Forelimb muscle (tissue), 1 donor: ENCODE data around the gene NXPH3. TPM values are rescaled to one million over a fixed set of nuclear protein-coding genes. Genes with fewer than 3 reads are reported as not detected.
"Not testable (repeated sequence)": the region's sequence is repeated elsewhere in the genome, so short reads cannot be mapped to it uniquely, and the experiment has no call there.

Source experiments
- DNase-seq: peaks from one replicate; pipeline ENCODE4 v3.0.0-alpha.2; 2013; ENCODE audit warnings: low read depth
- polyA plus RNA-seq: library from polyadenylated mRNA; unstranded; fragments of 120-200 nt; gene quantifications from one replicate; pipeline ENCODE4 v1.2.1, GENCODE V29; 2013; ENCODE audit not compliant: insufficient read length

Gene NXPH3
- 1.3 TPM for polyA plus RNA-seq

- no peak for DNase-seq
These were observed at the start of gene NXPH3 for GRCh38 chr17:49575679-49576087. Gene NXPH3 (plus strand): TSS chr17:49575871. CDS start chr17:49576220, 349 bp downstream.

GRCh38 chr17:49527927-49528651 is 47.6 kb upstream of the NXPH3 start:
- DNase-seq, result no peak

GRCh38 chr17:49528966-49529365 is 46.7 kb upstream of the NXPH3 start:
- no peak for DNase-seq

GRCh38 chr17:49530118-49530517 is 45.6 kb upstream of the NXPH3 start:
- DNase-seq, result no peak

GRCh38 chr17:49543860-49544259 is 31.8 kb upstream of the NXPH3 start:
- DNase-seq, result no peak

GRCh38 chr17:49545007-49545660 is 30.5 kb upstream of the NXPH3 start:
- DNase-seq, result no peak

GRCh38 chr17:49545806-49546545 is 29.7 kb upstream of the NXPH3 start:
- DNase-seq, result no peak

GRCh38 chr17:49546546-49547535 is 28.8 kb upstream of the NXPH3 start:
- no peak for DNase-seq

GRCh38 chr17:49547566-49547965 is 28.1 kb upstream of the NXPH3 start:
- no peak for DNase-seq

GRCh38 chr17:49548051-49548505 is 27.6 kb upstream of the NXPH3 start:
- DNase-seq, result no peak

- DNase-seq, result no peak
These were observed 27.0 kb upstream of the NXPH3 start for GRCh38 chr17:49548506-49549310.

- no peak for DNase-seq
These were observed 26.4 kb upstream of the NXPH3 start for GRCh38 chr17:49549311-49549605.

- no peak for DNase-seq
These were observed 25.7 kb upstream of the NXPH3 start for GRCh38 chr17:49549691-49550678.

- DNase-seq, result not testable (repeated sequence)
These were observed 24.9 kb upstream of the NXPH3 start for GRCh38 chr17:49550764-49551163.

- DNase-seq, result no peak
These were observed 24.2 kb upstream of the NXPH3 start for GRCh38 chr17:49551221-49552069.

GRCh38 chr17:49552070-49552751 is 23.5 kb upstream of the NXPH3 start:
- no peak for DNase-seq

- no peak for DNase-seq
These were observed 21.9 kb upstream of the NXPH3 start for GRCh38 chr17:49553676-49554335.
